ENCODE measurements around the gene FA2H. TPM values are rescaled to one million over a fixed set of nuclear protein-coding genes. Genes with fewer than 3 reads are reported as not detected.

FA2H gene
- total RNA-seq, 4 donors from 2014 or later = 1.2 to 4.2 (median 2.0) TPM

DNA sequence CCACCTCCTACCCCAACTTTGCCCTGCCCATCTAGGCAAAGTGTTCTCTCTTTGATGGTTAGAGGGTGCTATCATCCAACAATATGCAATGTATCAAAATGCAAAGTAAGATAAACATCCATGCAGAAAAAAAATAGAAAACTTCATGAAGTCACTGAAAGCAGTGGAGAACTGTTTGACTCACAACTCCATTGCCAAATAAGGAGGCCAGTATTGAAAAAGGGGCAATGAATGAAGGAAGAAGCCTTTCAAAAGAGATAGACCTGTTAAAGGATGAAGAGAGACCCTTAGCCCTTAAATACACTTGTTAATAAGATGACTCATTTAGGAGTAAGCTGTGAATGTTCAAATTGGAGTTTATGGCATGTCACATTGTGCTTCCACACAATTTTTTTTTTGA, 13.0 kb downstream of the FA2H start:
- no peaks in the 10 kb centered on the region for H3K36me3 ChIP-seq
- no peak overlapping the region for H3K4me3 ChIP-seq (replicated peaks in 1 of 3)
- TF ChIP-seq CTCF (IDR thresholded peaks at IDR 0.05) (no peak), POLR2A (IDR thresholded peaks at IDR 0.05) (no peak)
- DNase-seq = no peak
- H3K9me3 ChIP-seq = no peaks in the 10 kb centered on the region
- intact Hi-C loops (cut with DNase I) = no loop called here
- no peak overlapping the region for H3K27ac ChIP-seq
- no peaks in the 10 kb centered on the region for H3K27me3 ChIP-seq
- H3K4me1 ChIP-seq = no peaks in the 10 kb centered on the region

DNA sequence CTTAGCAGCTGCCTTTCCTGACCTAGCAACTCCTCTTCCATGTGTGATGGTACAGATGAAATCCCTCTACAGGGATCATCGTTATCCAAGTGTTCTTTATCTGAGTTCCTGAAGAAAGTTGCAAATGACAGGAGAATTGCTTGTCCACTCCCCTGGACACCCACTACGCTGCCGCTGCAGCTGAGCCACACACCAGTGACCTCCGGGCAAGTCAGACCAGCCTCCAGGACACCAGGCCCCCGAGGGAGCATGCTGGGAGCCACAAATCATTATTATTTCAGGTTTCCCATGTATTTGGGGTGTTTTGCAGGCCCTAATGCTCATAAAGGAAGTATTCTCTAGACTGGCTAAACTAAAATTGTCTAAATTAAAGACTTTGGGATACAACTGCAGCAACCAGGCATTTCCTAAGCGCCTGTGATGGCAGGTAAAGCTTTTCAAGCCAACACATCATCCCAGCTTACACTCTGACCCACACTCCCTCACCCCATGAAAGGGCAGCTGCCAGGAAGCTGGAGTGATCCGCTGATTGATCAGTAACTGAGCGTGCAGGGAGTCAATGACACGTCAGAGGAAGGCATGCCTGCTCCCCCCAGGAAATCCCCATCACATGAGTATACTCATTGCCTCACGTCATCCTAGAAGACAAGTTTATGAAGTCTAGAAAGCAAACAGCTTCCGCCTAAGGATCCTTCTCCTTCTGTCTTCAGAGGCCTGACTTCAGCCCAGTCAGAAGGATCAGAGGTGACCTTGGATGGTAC, 14.4 kb downstream of the FA2H start:
- 69 to 94% methylated on average over 11 of the region's 11 CpGs for WGBS, 2 donors
- no peaks in the 10 kb centered on the region for H3K9me3 ChIP-seq
- no peak overlapping the region for H3K27ac ChIP-seq
- H3K4me1 ChIP-seq = no peaks in the 10 kb centered on the region
- no peak overlapping the region for H3K4me3 ChIP-seq (replicated peaks in 1 of 3)
- no peak for TF ChIP-seq POLR2A (IDR thresholded peaks at IDR 0.05)
- TF ChIP-seq CTCF (IDR thresholded peaks at IDR 0.05) = no peak
- no peak for DNase-seq
- intact Hi-C loops (cut with DNase I) = no loop called here
- H3K36me3 ChIP-seq = no peaks in the 10 kb centered on the region
- no peaks in the 10 kb centered on the region for H3K27me3 ChIP-seq

DNA sequence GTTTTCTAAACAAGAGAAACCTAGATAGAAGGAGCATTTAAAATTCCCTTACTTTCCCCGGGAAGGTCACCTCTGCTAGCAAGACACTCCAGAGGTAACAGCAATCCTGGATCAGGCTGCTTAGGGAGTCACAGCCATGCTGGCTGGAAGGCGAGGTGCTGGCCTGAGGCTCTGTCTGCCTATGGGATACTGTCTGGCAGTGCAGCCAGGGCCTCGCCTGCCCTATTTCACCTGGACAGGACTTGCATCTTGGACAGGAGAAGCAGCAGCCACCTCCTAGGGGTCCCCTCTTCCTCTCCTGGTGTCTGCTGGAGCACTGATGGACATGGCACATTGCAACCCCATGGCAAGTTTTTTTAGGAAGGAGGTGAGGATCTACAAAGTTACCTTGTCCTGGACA, 15.1 kb downstream of the FA2H start:
- Histone ChIP-seq H3K4me1 (no peaks in the 10 kb centered on the region), H3K27me3 (no peaks in the 10 kb centered on the region), H3K4me3 (replicated peaks in 1 of 3) (no peak overlapping the region), H3K9me3 (no peaks in the 10 kb centered on the region), H3K27ac (no peak overlapping the region), H3K36me3 (no peaks in the 10 kb centered on the region)
- no peak for DNase-seq
- no peak for TF ChIP-seq CTCF (IDR thresholded peaks at IDR 0.05)
- TF ChIP-seq POLR2A (IDR thresholded peaks at IDR 0.05) = no peak
- intact Hi-C loops (cut with DNase I) = no loop called here
- 86 to 89% methylated on average over 2 to 3 of the region's 3 CpGs for WGBS, 2 donors

GRCh38 chr16:74758801-74759200, 15.8 kb downstream of the FA2H start:
- H3K27ac ChIP-seq = no peak overlapping the region
- no peaks in the 10 kb centered on the region for H3K36me3 ChIP-seq
- no peaks in the 10 kb centered on the region for H3K27me3 ChIP-seq
- TF ChIP-seq CTCF (IDR thresholded peaks at IDR 0.05) (no peak), POLR2A (IDR thresholded peaks at IDR 0.05) (no peak)
- intact Hi-C loops (cut with DNase I) = no loop called here
- H3K9me3 ChIP-seq = no peaks in the 10 kb centered on the region
- WGBS, 2 donors = 87 to 95% methylated on average over 4 of the region's 4 CpGs
- H3K4me3 ChIP-seq (replicated peaks in 1 of 3) = no peak overlapping the region
- DNase-seq = no peak
- no peaks in the 10 kb centered on the region for H3K4me1 ChIP-seq

- intact Hi-C loops (cut with DNase I) = no loop called here
- H3K4me1 ChIP-seq = no peaks in the 10 kb centered on the region
- H3K4me3 ChIP-seq (replicated peaks in 1 of 3) = no peak overlapping the region
- H3K27ac ChIP-seq = no peak overlapping the region
- TF ChIP-seq CTCF (IDR thresholded peaks at IDR 0.05) (no peak), POLR2A (IDR thresholded peaks at IDR 0.05) (no peak)
- H3K27me3 ChIP-seq = no peaks in the 10 kb centered on the region
- DNase-seq = no peak
- no peaks in the 10 kb centered on the region for H3K9me3 ChIP-seq
- WGBS, 2 donors = 84 to 86% methylated on average over 4 of the region's 4 CpGs
- no peaks in the 10 kb centered on the region for H3K36me3 ChIP-seq
Measured at GRCh38 chr16:74757349-74757748, 17.3 kb downstream of the FA2H start.
